Hepatocyte (in vitro differentiated cells): ENCODE data around the gene POLE2.

Experiments
- EZH2 ChIP-seq: fragments of 200-600 bp; sonication (generic); IDR thresholded peaks from 2 replicates; pipeline ENCODE4 v1.6.1; 2016; ENCODE audit warnings: antibody characterized with exemption, mild to moderate bottlenecking, borderline replicate concordance
- EZH2phosphoT487 ChIP-seq: fragments of 200-600 bp; sonication (generic); IDR thresholded peaks from one replicate; pipeline ENCODE4 v1.6.1; 2018; ENCODE audit warnings: antibody characterized with exemption, mild to moderate bottlenecking, low read depth, moderate library complexity; ENCODE audit not compliant: unreplicated experiment, severe bottlenecking
- TF ChIP-seq, protein P1 (sequence below): fragments of 200-600 bp; sonication (generic); IDR thresholded peaks from 2 replicates; pipeline ENCODE4 v1.5.1; 2016; ENCODE audit warnings: antibody characterized with exemption, mild to moderate bottlenecking; ENCODE audit not compliant: poor library complexity

DNA sequence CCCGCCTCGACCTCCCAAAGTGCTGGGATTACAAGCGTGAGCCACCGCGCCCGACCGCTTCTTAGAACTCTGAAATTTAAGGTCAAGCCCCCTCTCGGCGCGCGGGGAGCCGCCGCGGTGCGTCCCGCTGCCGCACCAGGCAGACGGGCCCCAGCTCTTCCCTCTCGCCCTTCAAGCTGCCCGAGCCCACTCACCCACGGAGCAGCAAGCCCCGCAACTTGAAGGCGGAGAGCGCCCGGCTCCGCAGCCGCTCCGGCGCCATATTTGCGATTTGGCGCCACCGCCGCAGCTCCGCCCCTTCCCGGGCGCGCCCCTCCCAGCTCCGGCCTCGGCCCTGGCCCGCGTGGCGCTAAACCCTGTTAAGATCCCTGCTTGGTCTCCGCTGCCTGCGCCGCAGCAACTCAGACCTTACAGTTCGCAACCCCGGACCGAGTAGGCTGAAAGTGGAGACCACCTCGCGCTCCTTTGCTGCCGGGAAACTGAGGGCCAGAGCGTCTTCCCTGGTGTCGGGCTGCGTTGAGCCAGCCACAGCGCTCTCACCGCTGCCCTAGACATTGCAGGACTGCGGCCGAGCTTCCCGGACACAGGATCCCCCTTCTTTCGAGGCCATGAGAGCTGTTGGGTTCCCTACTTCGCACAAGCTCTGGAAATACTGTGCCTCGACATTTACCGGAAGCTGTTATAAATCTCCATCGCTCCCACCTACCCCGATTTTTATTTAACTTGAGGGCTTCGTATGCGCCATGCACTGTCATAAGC lies at the start of gene POLE2:
- TF ChIP-seq, protein P1, sequence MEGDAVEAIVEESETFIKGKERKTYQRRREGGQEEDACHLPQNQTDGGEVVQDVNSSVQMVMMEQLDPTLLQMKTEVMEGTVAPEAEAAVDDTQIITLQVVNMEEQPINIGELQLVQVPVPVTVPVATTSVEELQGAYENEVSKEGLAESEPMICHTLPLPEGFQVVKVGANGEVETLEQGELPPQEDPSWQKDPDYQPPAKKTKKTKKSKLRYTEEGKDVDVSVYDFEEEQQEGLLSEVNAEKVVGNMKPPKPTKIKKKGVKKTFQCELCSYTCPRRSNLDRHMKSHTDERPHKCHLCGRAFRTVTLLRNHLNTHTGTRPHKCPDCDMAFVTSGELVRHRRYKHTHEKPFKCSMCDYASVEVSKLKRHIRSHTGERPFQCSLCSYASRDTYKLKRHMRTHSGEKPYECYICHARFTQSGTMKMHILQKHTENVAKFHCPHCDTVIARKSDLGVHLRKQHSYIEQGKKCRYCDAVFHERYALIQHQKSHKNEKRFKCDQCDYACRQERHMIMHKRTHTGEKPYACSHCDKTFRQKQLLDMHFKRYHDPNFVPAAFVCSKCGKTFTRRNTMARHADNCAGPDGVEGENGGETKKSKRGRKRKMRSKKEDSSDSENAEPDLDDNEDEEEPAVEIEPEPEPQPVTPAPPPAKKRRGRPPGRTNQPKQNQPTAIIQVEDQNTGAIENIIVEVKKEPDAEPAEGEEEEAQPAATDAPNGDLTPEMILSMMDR, result peak; percentile 22
- no peak for TF ChIP-seq EZH2
- TF ChIP-seq EZH2phosphoT487, result no peak
